ENCODE results near the gene SLC29A4.
"Not testable (repeated sequence)": the region's sequence is repeated elsewhere in the genome, so short reads cannot be mapped to it uniquely, and the experiment has no call there.

Gene SLC29A4

DNA sequence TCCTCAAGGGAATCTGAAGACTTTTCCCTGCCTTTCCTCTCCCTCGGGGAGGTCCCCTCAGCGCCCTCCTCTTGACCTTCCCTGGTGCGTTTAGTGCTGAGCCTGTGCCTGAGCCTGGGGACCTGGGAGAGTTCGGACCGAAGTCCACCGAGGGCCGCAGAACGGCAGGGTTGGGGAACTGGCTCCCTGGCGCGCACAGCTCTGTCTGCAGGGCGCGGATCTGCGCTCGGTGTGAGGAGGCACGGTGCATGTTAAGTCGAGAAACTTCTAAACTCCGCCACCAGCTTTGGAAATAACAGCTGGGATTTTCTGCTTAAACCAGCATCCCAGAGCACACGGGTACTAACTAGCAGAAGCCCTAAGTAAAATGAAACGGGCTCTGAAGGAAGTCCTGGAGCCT is 44.2 kb upstream of the SLC29A4 start:
- no peak overlapping the region for H2AFZ ChIP-seq (ENCODE audit: low read depth, low read length)
- peaks cover 20% of the 10 kb centered on the region for H3K27me3 ChIP-seq (ENCODE audit: low read depth, low read length)
- H3K79me2 ChIP-seq (ENCODE audit: low read length) = no peaks in the 10 kb centered on the region
- H3K9ac ChIP-seq (ENCODE audit: low read length) = no peak overlapping the region
- H3K9me3 ChIP-seq (ENCODE audit: insufficient read depth, low read length) = no peaks in the 10 kb centered on the region
- TF ChIP-seq, protein P1, sequence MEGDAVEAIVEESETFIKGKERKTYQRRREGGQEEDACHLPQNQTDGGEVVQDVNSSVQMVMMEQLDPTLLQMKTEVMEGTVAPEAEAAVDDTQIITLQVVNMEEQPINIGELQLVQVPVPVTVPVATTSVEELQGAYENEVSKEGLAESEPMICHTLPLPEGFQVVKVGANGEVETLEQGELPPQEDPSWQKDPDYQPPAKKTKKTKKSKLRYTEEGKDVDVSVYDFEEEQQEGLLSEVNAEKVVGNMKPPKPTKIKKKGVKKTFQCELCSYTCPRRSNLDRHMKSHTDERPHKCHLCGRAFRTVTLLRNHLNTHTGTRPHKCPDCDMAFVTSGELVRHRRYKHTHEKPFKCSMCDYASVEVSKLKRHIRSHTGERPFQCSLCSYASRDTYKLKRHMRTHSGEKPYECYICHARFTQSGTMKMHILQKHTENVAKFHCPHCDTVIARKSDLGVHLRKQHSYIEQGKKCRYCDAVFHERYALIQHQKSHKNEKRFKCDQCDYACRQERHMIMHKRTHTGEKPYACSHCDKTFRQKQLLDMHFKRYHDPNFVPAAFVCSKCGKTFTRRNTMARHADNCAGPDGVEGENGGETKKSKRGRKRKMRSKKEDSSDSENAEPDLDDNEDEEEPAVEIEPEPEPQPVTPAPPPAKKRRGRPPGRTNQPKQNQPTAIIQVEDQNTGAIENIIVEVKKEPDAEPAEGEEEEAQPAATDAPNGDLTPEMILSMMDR (IDR thresholded peaks at IDR 0.05; ENCODE audit: low read depth, low read length) = no peak
- no peak for TF ChIP-seq EZH2phosphoT487 (IDR thresholded peaks at IDR 0.05; ENCODE audit: low read depth)
- no peak overlapping the region for H3K27ac ChIP-seq (ENCODE audit: low read length)
- H3K4me3 ChIP-seq (ENCODE audit: low read length) = no peak overlapping the region
- H4K20me1 ChIP-seq (ENCODE audit: insufficient read depth, low read length) = peaks cover 2% of the 10 kb centered on the region
- peaks cover 1% of the 10 kb centered on the region for H3K36me3 ChIP-seq (replicated peaks; ENCODE audit: low read depth, low read length)
- no peak overlapping the region for H3K4me2 ChIP-seq (ENCODE audit: low read length)
- H3K4me1 ChIP-seq (ENCODE audit: low read length) = peaks cover 16% of the 10 kb centered on the region

DNA sequence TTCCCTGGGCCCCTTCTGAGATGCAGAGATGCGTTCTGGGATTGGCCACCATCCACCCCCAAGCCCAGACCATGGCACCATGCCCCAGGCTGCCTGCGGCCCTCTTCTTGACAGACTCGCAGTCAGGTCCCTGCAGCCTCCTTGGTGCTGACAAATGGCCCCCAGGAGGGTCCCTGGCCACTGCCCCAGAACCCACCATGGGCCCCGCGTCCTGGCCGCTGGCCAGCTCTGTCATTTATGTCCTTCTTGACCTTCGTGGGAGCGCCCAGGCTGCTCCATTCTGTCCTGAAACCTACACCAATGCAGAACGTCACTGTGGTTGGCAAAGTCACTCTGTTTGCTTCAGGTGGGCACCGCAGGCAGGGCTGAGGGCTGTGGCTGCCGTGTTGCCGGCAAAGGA is 39.5 kb upstream of the SLC29A4 start:
- no peak overlapping the region for H3K4me2 ChIP-seq (ENCODE audit: low read length)
- H2AFZ ChIP-seq (ENCODE audit: low read depth, low read length) = no peak overlapping the region
- H3K36me3 ChIP-seq (replicated peaks; ENCODE audit: low read depth, low read length) = no peaks in the 10 kb centered on the region
- peaks cover 8% of the 10 kb centered on the region for H3K27me3 ChIP-seq (ENCODE audit: low read depth, low read length)
- no peak overlapping the region for H3K27ac ChIP-seq (ENCODE audit: low read length)
- no peaks in the 10 kb centered on the region for H3K79me2 ChIP-seq (ENCODE audit: low read length)
- H3K9me3 ChIP-seq (ENCODE audit: insufficient read depth, low read length) = no peaks in the 10 kb centered on the region
- H3K4me1 ChIP-seq (ENCODE audit: low read length) = no peaks in the 10 kb centered on the region
- no peaks in the 10 kb centered on the region for H4K20me1 ChIP-seq (ENCODE audit: insufficient read depth, low read length)
- H3K9ac ChIP-seq (ENCODE audit: low read length) = no peak overlapping the region
- no peak overlapping the region for H3K4me3 ChIP-seq (ENCODE audit: low read length)
- TF ChIP-seq, protein P1 (IDR thresholded peaks at IDR 0.05; ENCODE audit: low read depth, low read length) = no peak
- TF ChIP-seq EZH2phosphoT487 (IDR thresholded peaks at IDR 0.05; ENCODE audit: low read depth) = no peak

DNA sequence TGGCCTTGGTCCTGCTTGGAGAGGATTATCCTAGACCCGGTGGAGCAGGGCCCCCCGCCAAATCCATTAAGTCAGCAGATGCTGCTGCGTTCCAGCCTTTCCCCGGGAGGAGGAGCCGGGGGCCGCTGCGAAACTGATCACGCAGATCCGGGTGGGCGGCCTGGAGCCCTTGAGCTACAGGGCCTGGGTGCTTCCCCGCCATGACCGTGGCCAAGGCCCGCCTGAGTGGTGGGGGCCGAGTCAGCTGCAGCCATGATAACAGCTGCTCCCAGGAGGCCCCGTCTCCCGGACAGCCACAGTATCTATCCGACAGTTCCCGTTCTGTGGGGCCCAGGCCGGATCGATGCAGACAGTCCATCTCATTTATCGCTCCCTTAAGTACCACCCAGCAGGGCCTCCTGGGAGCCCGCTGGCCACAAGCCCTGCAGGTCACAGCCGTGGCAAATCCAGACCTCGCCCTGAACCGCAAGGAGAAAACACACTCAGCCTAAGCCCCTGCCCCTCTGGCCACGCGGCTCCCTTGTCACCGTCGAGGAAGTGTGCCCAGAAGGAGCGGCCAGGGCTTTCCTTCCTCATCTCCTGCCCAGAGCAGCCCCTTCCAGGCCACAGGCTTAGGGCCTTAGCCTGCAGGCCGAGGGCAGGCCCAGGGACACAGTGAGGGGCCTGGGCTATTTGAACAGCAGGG is 34.4 kb upstream of the SLC29A4 start:
- no peaks in the 10 kb centered on the region for H3K4me1 ChIP-seq (ENCODE audit: low read length)
- H3K9ac ChIP-seq (ENCODE audit: low read length) = no peak overlapping the region
- no peaks in the 10 kb centered on the region for H3K36me3 ChIP-seq (replicated peaks; ENCODE audit: low read depth, low read length)
- H2AFZ ChIP-seq (ENCODE audit: low read depth, low read length) = no peak overlapping the region
- no peaks in the 10 kb centered on the region for H3K9me3 ChIP-seq (ENCODE audit: insufficient read depth, low read length)
- no peak overlapping the region for H3K27ac ChIP-seq (ENCODE audit: low read length)
- no peaks in the 10 kb centered on the region for H3K79me2 ChIP-seq (ENCODE audit: low read length)
- no peak overlapping the region for H3K4me3 ChIP-seq (ENCODE audit: low read length)
- H3K4me2 ChIP-seq (ENCODE audit: low read length) = no peak overlapping the region
- TF ChIP-seq EZH2phosphoT487 (IDR thresholded peaks at IDR 0.05; ENCODE audit: low read depth) = no peak
- TF ChIP-seq, protein P1 (IDR thresholded peaks at IDR 0.05; ENCODE audit: low read depth, low read length) = no peak
- peaks cover 5% of the 10 kb centered on the region for H3K27me3 ChIP-seq (ENCODE audit: low read depth, low read length)
- no peaks in the 10 kb centered on the region for H4K20me1 ChIP-seq (ENCODE audit: insufficient read depth, low read length)

DNA sequence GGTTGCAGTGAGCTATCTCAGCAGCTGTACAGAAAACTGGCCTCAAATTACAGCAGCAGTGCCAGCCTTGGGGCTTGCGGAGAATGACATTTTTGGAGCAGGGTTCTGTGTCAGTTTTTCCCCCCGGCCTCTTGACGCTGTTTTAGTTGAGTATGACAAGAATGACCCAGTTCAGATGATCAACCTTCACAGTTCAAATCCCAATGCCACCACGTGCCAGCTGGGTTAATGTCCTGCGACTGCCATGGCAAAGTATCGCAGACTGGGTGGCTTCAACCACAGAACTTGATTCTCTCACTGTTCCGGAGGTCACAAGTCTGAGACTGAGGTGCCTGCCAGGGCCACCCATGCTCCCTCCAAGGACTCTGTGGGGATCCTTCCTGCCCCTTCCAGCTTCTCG is 32.0 kb upstream of the SLC29A4 start:
- not testable (repeated sequence) for H4K20me1 ChIP-seq (ENCODE audit: insufficient read depth, low read length); H3K9me3 ChIP-seq (ENCODE audit: insufficient read depth, low read length); H3K79me2 ChIP-seq (ENCODE audit: low read length); H2AFZ ChIP-seq (ENCODE audit: low read depth, low read length); H3K36me3 ChIP-seq (replicated peaks; ENCODE audit: low read depth, low read length); H3K27me3 ChIP-seq (ENCODE audit: low read depth, low read length); H3K4me1 ChIP-seq (ENCODE audit: low read length); H3K9ac ChIP-seq (ENCODE audit: low read length); H3K27ac ChIP-seq (ENCODE audit: low read length); H3K4me2 ChIP-seq (ENCODE audit: low read length); H3K4me3 ChIP-seq (ENCODE audit: low read length)

DNA sequence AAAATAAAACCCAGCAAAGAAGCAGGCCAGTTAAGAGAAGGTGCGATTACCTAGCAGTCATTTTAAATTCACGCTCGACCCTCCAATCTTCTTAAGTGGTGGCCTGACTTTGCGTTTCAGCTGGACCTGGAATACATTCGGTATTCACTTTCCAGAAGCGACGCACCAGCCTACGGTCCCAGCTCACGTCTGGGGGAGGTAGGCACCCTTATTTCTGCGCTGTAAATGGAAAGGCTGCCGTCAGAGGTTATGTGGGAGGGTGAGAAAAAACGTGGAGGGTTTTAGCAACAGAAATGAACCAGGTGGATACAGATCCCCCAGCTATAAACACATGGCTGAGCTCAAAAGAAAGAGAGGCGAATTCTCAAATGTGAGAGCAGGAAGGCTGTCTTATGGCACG is 29.2 kb upstream of the SLC29A4 start:
- H3K4me3 ChIP-seq (ENCODE audit: low read length); H3K4me2 ChIP-seq (ENCODE audit: low read length); H3K79me2 ChIP-seq (ENCODE audit: low read length); H3K9me3 ChIP-seq (ENCODE audit: insufficient read depth, low read length); H4K20me1 ChIP-seq (ENCODE audit: insufficient read depth, low read length); H3K9ac ChIP-seq (ENCODE audit: low read length); H3K36me3 ChIP-seq (replicated peaks; ENCODE audit: low read depth, low read length); H3K27ac ChIP-seq (ENCODE audit: low read length); H3K27me3 ChIP-seq (ENCODE audit: low read depth, low read length); H3K4me1 ChIP-seq (ENCODE audit: low read length); H2AFZ ChIP-seq (ENCODE audit: low read depth, low read length): not testable (repeated sequence)

DNA sequence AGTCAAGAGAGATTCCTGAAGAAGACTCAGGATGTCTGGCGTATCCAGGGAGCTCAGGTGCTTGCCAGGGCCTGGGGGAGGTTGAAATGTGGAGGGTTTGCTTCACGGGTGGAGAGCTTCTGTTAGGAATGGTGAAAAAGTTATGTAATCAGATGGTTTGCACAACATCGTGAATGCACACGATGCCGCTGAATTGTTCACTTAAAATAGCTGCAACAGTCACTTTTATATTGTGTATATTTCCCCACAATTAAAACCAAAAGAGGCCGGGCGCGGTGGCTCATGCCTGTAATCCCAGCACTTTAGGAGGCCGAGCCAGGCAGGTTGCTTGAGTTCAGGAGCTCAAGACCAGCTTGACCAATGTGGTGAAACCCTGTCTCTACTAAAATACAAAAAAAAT is 28.4 kb upstream of the SLC29A4 start:
- H2AFZ ChIP-seq (ENCODE audit: low read depth, low read length) = not testable (repeated sequence)

More for the DNA sequence above, 28.4 kb upstream of the SLC29A4 start:
- not testable (repeated sequence) for H3K79me2 ChIP-seq (ENCODE audit: low read length); H3K9me3 ChIP-seq (ENCODE audit: insufficient read depth, low read length); H4K20me1 ChIP-seq (ENCODE audit: insufficient read depth, low read length); H3K27me3 ChIP-seq (ENCODE audit: low read depth, low read length); H3K27ac ChIP-seq (ENCODE audit: low read length); H3K9ac ChIP-seq (ENCODE audit: low read length); H3K36me3 ChIP-seq (replicated peaks; ENCODE audit: low read depth, low read length); H3K4me3 ChIP-seq (ENCODE audit: low read length); H3K4me2 ChIP-seq (ENCODE audit: low read length); H3K4me1 ChIP-seq (ENCODE audit: low read length)

All from OCI-LY3 (cell line).